T-helper 22 cell (primary cell): ENCODE measurements around the gene DNALI1.
"Not testable (repeated sequence)": the region's sequence is repeated elsewhere in the genome, so short reads cannot be mapped to it uniquely, and the experiment has no call there.

ENCODE experiments used
- DNase-seq: peaks from one replicate; pipeline ENCODE4 v3.0.0-alpha.2; 2020; ENCODE audit warnings: low read depth

Gene DNALI1

GRCh38 chr1:37553927-37554808 lies 2.6 kb upstream of the DNALI1 start, which contains the start of gene SNIP1:
Gene SNIP1 (minus strand): TSS chr1:37554293. CDS start chr1:37554229, 64 bp downstream.
- DNase-seq = peak; percentile 86

- no peak for DNase-seq
Observed at GRCh38 chr1:37557402-37557801, 662 bp downstream of the DNALI1 start.

GRCh38 chr1:37558411-37558810 lies 1.7 kb downstream of the DNALI1 start:
- DNase-seq = no peak

GRCh38 chr1:37559080-37559479 lies 2.3 kb downstream of the DNALI1 start:
- DNase-seq = no peak

- DNase-seq = not testable (repeated sequence)
Observed at GRCh38 chr1:37559957-37560379, 3.2 kb downstream of the DNALI1 start.

GRCh38 chr1:37560401-37561132 lies 3.8 kb downstream of the DNALI1 start:
- DNase-seq = no peak

GRCh38 chr1:37561133-37562132 lies 4.7 kb downstream of the DNALI1 start:
- no peak for DNase-seq

GRCh38 chr1:37562984-37563383 lies 6.2 kb downstream of the DNALI1 start:
- no peak for DNase-seq

GRCh38 chr1:37564892-37565291 lies 8.2 kb downstream of the DNALI1 start:
- DNase-seq = no peak

- no peak for DNase-seq
Observed at GRCh38 chr1:37567023-37567422, 10.3 kb downstream of the DNALI1 start.

- DNase-seq = no peak
Observed at GRCh38 chr1:37570528-37571334, 14.0 kb downstream of the DNALI1 start.

GRCh38 chr1:37574834-37575480 lies 18.2 kb downstream of the DNALI1 start:
- DNase-seq = no peak

- no peak for DNase-seq
Observed at GRCh38 chr1:37575692-37576091, 19.0 kb downstream of the DNALI1 start.

GRCh38 chr1:37584544-37584943 lies 27.8 kb downstream of the DNALI1 start:
- DNase-seq = not testable (repeated sequence)

GRCh38 chr1:37588939-37589338 lies 32.2 kb downstream of the DNALI1 start:
- no peak for DNase-seq

GRCh38 chr1:37593726-37594125 lies 37.0 kb downstream of the DNALI1 start:
- DNase-seq = no peak

GRCh38 chr1:37595440-37596181 lies 38.9 kb downstream of the DNALI1 start, which contains the start of gene GNL2:
Gene GNL2 (minus strand): TSS chr1:37595937. CDS start chr1:37595822, 115 bp downstream.
- peak; percentile 90 for DNase-seq

GRCh38 chr1:37596182-37596667 lies 39.5 kb downstream of the DNALI1 start:
- DNase-seq = no peak

- DNase-seq = no peak
Observed at GRCh38 chr1:37599940-37600339, 43.2 kb downstream of the DNALI1 start.
